Activated CD4-positive, alpha-beta memory T cell treated with anti-CD3 and anti-CD28 coated beads, Interleukin-2, amount 10 ng/mL, durations not matched to agents 7 days and 5 days (primary cell): ENCODE measurements around the gene TESK2. TPM values are rescaled to one million over a fixed set of nuclear protein-coding genes. Genes with fewer than 3 reads are reported as not detected.
A peak's percentile ranks its signal among the peaks of the same experiment; 100 is the strongest.
"Not testable (repeated sequence)": the region's sequence is repeated elsewhere in the genome, so short reads cannot be mapped to it uniquely, and the experiment has no call there.

Experiments
- CTCF ChIA-PET: fragments of 350-600 bp; sonication (Branson Sonifier 250); formaldehyde crosslinking; loops from one replicate; lab custom pipeline; 2021; ENCODE audit warnings: antibody characterized with exemption, inconsistent platforms; lab: Charles Lee
- POLR2A ChIA-PET: fragments of 350-600 bp; sonication (Branson Sonifier 250); formaldehyde crosslinking; loops from one replicate; lab custom pipeline; 2021; ENCODE audit warnings: antibody characterized with exemption; lab: Charles Lee
- DNase-seq: peaks from one replicate; pipeline ENCODE4 v3.0.0-alpha.2; 2020
- H3K27ac Mint-ChIP-seq: one replicate; pipeline ENCODE4 v1.8.0; 2021; ENCODE audit warnings: mild to moderate bottlenecking, mixed read lengths
- H3K27me3 Mint-ChIP-seq: one replicate; pipeline ENCODE4 v1.8.0; 2021; ENCODE audit warnings: mixed read lengths
- H3K36me3 Mint-ChIP-seq: one replicate; pipeline ENCODE4 v1.8.0; 2021; ENCODE audit warnings: low read depth, mixed read lengths
- H3K4me1 Mint-ChIP-seq: one replicate; pipeline ENCODE4 v1.8.0; 2021; ENCODE audit warnings: mixed read lengths
- H3K4me3 Mint-ChIP-seq: one replicate; pipeline ENCODE4 v1.8.0; 2021; ENCODE audit warnings: mild to moderate bottlenecking, mixed read lengths
- H3K9me3 Mint-ChIP-seq: one replicate; pipeline ENCODE4 v1.8.0; 2021; ENCODE audit warnings: mixed read lengths
- total RNA-seq, 2 experiments: library from RNA; stranded (reverse); gene quantifications; one replicate each; pipeline ENCODE4 v1.2.3, GENCODE V29; 2021

The TESK2 gene
- total RNA-seq, 2 experiments from 2014 or later, result 3.7 to 4.3 TPM

DNA sequence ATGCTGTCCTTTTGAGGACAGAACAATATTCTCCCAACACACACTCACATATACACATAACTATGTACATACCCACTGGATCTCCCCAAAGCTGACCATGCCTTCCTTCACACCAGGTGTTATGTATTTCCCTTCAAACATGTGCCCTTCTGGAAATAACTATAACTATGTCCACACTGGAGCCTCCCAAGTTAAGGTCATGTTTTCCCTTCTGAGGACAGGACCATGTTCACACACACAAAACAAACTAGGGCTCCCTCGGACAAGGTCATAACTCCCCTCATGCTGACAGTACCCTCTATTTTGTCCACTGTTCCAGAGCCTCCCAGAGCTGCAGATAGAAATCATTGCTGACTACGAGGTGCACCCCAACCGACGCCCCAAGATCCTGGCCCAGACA is 16.9 kb upstream of the TESK2 start:
- Mint-ChIP-seq H3K4me1 (peaks cover 4% of the 10 kb centered on the region), H3K4me3 (no peak overlapping the region), H3K27me3 (no peaks in the 10 kb centered on the region), H3K36me3 (peaks cover 45% of the 10 kb centered on the region), H3K27ac (no peak overlapping the region), H3K9me3 (no peaks in the 10 kb centered on the region)
- DNase-seq, result no peak
- ChIA-PET POLR2A (interaction anchor here (0.6 to 2.8 kb wide), 4 partner anchors 9 to 71 kb away, joined by 3 to 11 read pairs (median 5); partner anchors contain the start of genes AKR1A1 and PRDX1), CTCF (interaction anchor here (0.7 to 0.9 kb wide), 2 partner anchors 11 to 62 kb away, joined by 3 read pairs; no protein-coding TSS in a partner anchor)

DNA sequence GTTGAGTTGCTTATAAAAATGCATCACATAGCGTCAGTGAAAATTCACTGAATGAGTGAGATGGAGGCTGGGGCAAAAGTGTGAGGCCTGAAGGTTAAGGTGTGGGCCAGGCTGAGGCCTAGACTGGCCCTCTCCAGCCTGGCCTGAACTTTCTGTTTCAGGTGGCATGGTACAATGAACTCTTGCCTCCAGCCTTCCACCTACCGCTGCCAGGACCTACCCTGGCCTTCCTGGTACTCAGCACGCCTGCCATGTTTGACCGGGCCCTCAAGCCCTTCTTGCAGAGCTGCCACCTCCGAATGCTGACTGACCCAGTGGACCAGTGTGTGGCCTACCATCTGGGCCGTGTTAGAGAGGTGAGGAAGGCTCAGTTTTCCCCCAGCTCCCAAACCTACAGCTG is 16.2 kb upstream of the TESK2 start:
- H3K27ac Mint-ChIP-seq, result no peak overlapping the region
- DNase-seq, result no peak
- no peaks in the 10 kb centered on the region for H3K9me3 Mint-ChIP-seq
- H3K4me1 Mint-ChIP-seq, result peaks cover 2% of the 10 kb centered on the region
- H3K36me3 Mint-ChIP-seq, result peaks cover 40% of the 10 kb centered on the region
- H3K4me3 Mint-ChIP-seq, result no peak overlapping the region
- ChIA-PET CTCF (interaction anchor here (0.6 to 0.9 kb wide), 2 partner anchors 62 to 65 kb away, joined by 3 read pairs; no protein-coding TSS in a partner anchor), POLR2A (interaction anchor here (0.6 to 2.8 kb wide), 4 partner anchors 10 to 77 kb away, joined by 3 to 11 read pairs (median 5); partner anchors contain the start of genes NASP and PRDX1)
- H3K27me3 Mint-ChIP-seq, result no peaks in the 10 kb centered on the region

DNA sequence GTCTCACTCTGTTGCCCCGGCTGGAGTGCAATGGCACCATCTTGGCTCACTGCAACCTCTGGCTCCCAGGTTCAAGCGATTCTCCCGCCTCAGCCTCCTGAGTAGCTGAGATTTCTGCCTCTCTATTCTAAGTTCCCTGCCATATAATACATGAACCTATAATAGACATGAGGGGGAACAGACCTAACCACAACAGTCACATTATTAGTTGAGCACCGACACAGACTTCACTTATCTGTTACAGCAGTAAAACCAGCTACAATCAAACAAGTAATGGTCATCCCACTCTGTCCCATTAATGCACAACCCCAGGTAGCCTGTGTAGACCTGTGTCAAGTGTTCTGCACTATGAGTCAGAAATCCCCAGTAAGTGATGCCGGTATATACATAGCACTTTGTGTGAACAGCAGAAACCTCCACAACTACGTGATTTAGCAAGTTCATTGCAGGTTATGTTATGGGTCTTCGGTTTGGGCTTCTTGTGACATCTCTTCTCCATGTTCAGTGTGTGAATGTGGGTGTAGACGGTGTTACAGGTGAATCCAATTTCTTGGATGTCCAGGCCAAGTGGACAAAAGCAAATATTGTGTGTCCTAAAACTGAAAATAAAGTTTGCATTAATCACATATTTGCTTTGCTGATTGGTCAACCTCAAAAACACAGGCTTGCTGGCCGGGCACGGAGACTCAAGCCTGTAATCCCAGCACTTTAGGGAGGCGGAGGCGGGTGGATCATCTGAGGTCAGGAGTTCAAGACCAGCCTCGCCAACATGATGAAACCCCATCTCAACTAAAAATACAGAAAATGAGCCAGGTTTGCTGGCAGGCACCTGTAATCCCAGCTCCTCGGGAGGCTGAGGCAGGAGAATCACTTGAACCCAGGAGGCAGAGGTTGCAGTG is 12.7 kb upstream of the TESK2 start:
- no peaks in the 10 kb centered on the region for H3K27me3 Mint-ChIP-seq
- H3K9me3 Mint-ChIP-seq, result no peaks in the 10 kb centered on the region
- ChIA-PET CTCF (interaction anchor here (0.6 to 2.6 kb wide), 2 partner anchors 10 to 11 kb away, joined by 3 to 20 read pairs; partner anchors contain the start of gene TESK2), POLR2A (interaction anchor here (0.6 kb wide), 1 partner anchor 772 kb away, joined by 3 read pairs; no protein-coding TSS in a partner anchor)
- no peak overlapping the region for H3K27ac Mint-ChIP-seq
- peaks cover 30% of the 10 kb centered on the region for H3K4me1 Mint-ChIP-seq
- DNase-seq, result no peak
- peaks cover 11% of the 10 kb centered on the region for H3K36me3 Mint-ChIP-seq
- no peak overlapping the region for H3K4me3 Mint-ChIP-seq

DNA sequence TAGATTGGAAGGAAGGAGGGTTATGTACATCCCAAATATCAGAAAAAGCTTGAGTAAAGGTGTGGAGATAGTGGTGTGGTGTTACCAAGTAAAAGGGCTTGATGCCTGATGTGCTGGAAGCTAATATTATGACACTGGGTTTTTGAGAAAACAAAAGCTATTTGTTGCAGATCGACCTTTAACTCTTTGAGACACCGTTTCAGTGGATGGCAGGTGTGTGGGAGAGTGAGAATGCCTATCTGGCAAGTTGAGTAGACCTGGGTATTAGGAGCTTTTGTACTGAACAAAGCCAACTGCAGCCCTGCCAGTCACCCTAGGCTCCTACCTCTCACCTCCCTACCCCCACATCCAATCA is 10.5 kb upstream of the TESK2 start:
- no peak overlapping the region for H3K4me3 Mint-ChIP-seq
- H3K27me3 Mint-ChIP-seq, result no peaks in the 10 kb centered on the region
- POLR2A ChIA-PET, result interaction anchor here (0.7 to 5.0 kb wide), 11 partner anchors 9 to 780 kb away, joined by 3 to 64 read pairs (median 5); partner anchors contain the start of genes AKR1A1, GPBP1L1, MUTYH and NASP
- no peaks in the 10 kb centered on the region for H3K9me3 Mint-ChIP-seq
- no peak for DNase-seq
- CTCF ChIA-PET, result interaction anchor here (0.5 to 4.4 kb wide), 8 partner anchors 8 to 707 kb away, joined by 3 to 26 read pairs (median 6); partner anchors contain the start of gene TESK2
- no peaks in the 10 kb centered on the region for H3K36me3 Mint-ChIP-seq
- H3K4me1 Mint-ChIP-seq, result peaks cover 36% of the 10 kb centered on the region
- no peak overlapping the region for H3K27ac Mint-ChIP-seq

DNA sequence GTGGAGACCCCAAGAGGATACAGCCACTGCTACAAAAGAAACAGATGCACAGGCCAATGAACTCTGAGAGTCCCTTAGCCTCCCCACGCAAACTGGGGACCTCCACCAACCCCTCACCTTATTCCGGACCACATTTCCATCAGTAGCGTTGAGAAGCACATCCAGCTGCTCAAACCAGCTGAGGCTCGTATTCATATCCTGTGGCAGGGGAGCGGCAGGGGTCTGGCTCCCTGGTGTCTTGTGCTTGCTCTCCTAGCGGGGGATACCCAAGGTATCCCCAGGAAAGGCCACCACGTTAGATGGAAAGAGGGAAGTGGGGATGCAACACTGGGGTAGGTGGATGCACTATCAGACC is 8.4 kb upstream of the TESK2 start:
- no peaks in the 10 kb centered on the region for H3K27me3 Mint-ChIP-seq
- peak overlapping the region; percentile 77 for H3K27ac Mint-ChIP-seq
- H3K9me3 Mint-ChIP-seq, result no peaks in the 10 kb centered on the region
- ChIA-PET POLR2A (interaction anchor here (0.7 to 5.0 kb wide), 17 partner anchors 9 to 778 kb away, joined by 3 to 64 read pairs (median 4); partner anchors contain the start of genes AKR1A1, DYNLT4, GPBP1L1 and HPDL), CTCF (interaction anchor here (0.9 to 4.4 kb wide), 9 partner anchors 8 to 710 kb away, joined by 3 to 26 read pairs (median 6); partner anchors contain the start of genes MUTYH, TESK2, TOE1 and UROD)
- H3K4me3 Mint-ChIP-seq, result peak overlapping the region; percentile 88
- H3K36me3 Mint-ChIP-seq, result no peaks in the 10 kb centered on the region
- H3K4me1 Mint-ChIP-seq, result peaks cover 36% of the 10 kb centered on the region
- peak; percentile 40 for DNase-seq

DNA sequence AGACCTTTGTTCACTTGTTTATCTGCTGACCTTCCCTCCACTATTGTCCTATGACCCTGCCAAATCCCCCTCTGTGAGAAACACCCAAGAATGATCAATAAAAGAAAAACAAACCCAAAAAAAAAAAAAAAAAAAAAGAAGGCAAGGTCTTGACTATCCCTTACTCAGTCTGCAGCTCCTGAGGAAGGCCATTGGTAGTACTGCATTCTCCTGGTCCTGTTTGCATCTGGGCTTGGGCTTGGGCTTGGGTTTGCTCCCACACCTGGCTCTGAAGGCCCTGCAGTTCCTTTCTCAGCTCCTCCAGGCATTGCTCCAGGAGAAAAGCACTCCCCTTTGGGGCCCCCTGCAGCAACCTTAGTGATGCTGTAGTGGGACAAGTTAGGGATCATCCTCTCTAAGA is 7.3 kb upstream of the TESK2 start:
- Mint-ChIP-seq H3K9me3 (no peaks in the 10 kb centered on the region), H3K36me3 (no peaks in the 10 kb centered on the region), H3K27me3 (no peaks in the 10 kb centered on the region), H3K4me1 (peaks cover 33% of the 10 kb centered on the region), H3K4me3 (peak overlapping the region; percentile 88), H3K27ac (no peak overlapping the region)
- CTCF ChIA-PET, result interaction anchor here (2.2 to 4.4 kb wide), 2 partner anchors 7 to 72 kb away, joined by 19 to 26 read pairs; partner anchors contain the start of gene TESK2
- POLR2A ChIA-PET, result interaction anchor here (2.3 to 5.0 kb wide), 6 partner anchors 23 to 777 kb away, joined by 9 to 64 read pairs (median 28); partner anchors contain the start of genes AKR1A1, MUTYH, NASP and PRDX1
- DNase-seq, result no peak

DNA sequence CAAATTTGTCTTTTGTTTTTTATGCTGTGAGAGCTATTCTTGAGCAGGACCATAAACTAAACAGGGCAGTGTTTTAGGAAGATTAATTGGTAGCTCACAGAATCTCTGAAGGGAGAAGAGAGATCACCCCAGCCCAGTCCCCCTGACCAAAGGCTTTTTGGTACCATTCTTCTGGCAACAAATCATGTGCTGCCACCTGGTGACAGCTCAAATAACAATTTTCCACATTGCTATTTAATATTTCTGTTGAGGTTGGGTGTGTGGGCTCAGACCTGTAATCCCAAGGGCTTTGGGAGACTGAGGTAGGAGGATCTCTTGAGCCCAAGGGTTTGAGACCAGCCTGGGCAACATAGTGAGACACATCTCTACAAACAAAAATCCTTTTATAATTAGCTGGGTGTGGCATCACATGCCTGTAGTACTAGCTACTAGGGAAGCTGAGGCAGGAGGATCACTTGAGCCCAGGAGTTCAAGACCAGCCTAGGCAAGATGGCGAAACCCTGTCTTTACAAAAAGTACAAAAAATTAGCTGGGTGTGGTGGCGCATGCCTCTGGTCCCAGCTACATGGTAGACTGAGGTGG is 2.2 kb upstream of the TESK2 start:
- H3K27ac Mint-ChIP-seq, result no peak overlapping the region
- H3K9me3 Mint-ChIP-seq, result no peaks in the 10 kb centered on the region
- ChIA-PET CTCF (interaction anchor here (0.6 to 7.2 kb wide), 20 partner anchors 9 to 761 kb away, joined by 3 to 140 read pairs (median 7); partner anchors contain the start of genes AKR1A1, HECTD3, HPDL and MUTYH), POLR2A (interaction anchor here (1.0 to 7.0 kb wide), 10 partner anchors 28 to 772 kb away, joined by 3 to 71 read pairs (median 6); partner anchors contain the start of genes AKR1A1, HECTD3, MUTYH and NASP)
- DNase-seq, result peak; percentile 58
- H3K4me3 Mint-ChIP-seq, result no peak overlapping the region
- H3K4me1 Mint-ChIP-seq, result peaks cover 8% of the 10 kb centered on the region
- peaks cover 6% of the 10 kb centered on the region for H3K27me3 Mint-ChIP-seq
- H3K36me3 Mint-ChIP-seq, result peaks cover 2% of the 10 kb centered on the region

DNA sequence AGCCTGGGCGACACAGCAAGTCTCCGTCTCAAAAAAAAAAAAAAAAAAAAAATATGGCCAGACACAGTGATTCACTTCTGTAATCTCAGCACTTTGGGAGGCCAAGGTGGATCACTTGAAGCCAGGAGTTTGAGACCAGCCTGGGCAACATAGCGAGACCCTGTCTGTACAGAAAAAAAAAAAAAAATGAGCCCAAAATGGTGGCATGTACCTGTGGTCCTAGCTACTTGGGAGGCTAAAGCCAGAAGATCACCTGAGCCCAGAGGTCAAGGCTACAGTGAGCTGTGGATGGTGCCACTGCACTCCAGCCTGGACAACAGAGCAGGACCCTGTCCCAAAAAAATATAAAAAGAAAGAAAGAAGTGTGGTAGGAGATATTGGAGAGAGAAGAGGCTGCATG is 1.7 kb upstream of the TESK2 start:
- ChIA-PET POLR2A (interaction anchor here (1.0 to 7.0 kb wide), 10 partner anchors 29 to 771 kb away, joined by 3 to 71 read pairs (median 6); partner anchors contain the start of genes AKR1A1, HECTD3, MUTYH and NASP), CTCF (interaction anchor here (0.6 to 7.2 kb wide), 21 partner anchors 9 to 761 kb away, joined by 3 to 140 read pairs (median 6); partner anchors contain the start of genes AKR1A1, HECTD3, HPDL and MUTYH)
- peaks cover 7% of the 10 kb centered on the region for H3K27me3 Mint-ChIP-seq
- peaks cover 7% of the 10 kb centered on the region for H3K4me1 Mint-ChIP-seq
- no peaks in the 10 kb centered on the region for H3K9me3 Mint-ChIP-seq
- H3K36me3 Mint-ChIP-seq, result peaks cover 3% of the 10 kb centered on the region
- no peak overlapping the region for H3K4me3 Mint-ChIP-seq
- no peak overlapping the region for H3K27ac Mint-ChIP-seq
- DNase-seq, result no peak

DNA sequence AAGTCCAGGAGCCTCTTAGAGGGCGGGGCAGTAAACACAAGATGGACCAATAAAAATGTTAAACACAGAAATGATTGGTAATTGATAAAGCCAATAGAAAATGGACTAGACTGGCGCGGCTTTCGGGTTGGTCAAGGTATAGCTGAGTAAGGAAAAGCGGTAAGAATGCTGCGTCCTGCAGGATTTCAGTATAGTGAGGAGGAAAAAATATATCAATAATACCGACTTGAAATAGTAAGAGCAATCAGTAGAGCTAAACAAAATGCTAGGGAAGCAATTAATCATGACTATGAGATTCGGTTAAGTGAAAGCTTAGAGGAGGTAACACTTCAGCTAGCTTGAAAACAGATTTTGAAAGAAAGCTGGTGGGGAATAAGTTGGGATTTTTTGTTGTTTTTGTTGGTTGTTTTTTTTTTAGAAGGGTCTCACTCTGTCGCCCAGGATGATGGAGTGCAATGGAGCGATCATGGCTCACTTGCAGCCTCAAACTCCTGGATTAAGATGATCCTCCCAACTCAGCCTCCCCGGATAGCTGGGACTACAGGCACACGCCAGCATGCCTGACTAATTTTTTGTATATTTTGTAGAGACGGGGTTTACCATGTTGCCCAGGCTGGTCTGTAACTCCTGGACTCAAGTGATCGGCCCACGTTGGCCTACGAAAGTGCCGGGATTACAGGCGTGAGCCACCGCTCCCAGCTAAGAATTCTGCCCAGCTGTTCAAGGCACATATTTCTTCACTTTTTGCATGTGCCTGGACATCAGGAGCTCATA is 711 bp upstream of the TESK2 start:
- Mint-ChIP-seq H3K36me3 (peaks cover 3% of the 10 kb centered on the region), H3K4me3 (no peak overlapping the region), H3K9me3 (no peaks in the 10 kb centered on the region), H3K4me1 (peaks cover 7% of the 10 kb centered on the region), H3K27ac (no peak overlapping the region), H3K27me3 (peaks cover 7% of the 10 kb centered on the region)
- DNase-seq, result no peak
- ChIA-PET POLR2A (interaction anchor here (0.8 to 7.0 kb wide), 14 partner anchors 9 to 770 kb away, joined by 3 to 71 read pairs (median 6); partner anchors contain the start of genes AKR1A1, CCDC163, HECTD3 and MMACHC), CTCF (interaction anchor here (0.6 to 7.2 kb wide), 14 partner anchors 8 to 762 kb away, joined by 3 to 140 read pairs (median 17); partner anchors contain the start of genes AKR1A1, CCDC163, HECTD3 and MMACHC)

DNA sequence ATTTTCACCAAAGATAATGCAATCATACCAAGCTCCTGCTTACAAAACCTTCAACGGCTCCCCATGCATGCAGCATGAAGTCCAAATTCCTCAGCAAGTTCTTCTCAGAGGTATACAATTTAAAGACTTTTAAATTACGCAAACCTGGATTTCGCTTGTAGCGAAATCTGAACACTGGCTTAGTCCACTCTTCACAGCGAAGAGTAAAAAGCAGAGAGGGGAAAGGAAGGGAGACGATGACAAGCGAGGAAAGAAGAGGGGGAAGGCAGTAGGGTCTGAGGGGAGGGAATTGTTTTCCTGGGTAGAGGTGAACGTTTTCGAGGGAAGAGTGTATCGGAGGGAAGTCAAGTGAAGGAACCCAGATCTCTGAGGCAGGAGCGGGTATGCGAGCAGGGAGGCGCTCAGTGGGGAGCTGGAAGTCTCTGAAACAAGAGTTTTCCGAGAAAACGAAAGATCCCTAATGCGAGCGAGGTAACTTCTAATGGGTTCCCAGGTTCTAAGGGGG is 790 bp downstream of the TESK2 start:
- peaks cover 7% of the 10 kb centered on the region for H3K4me1 Mint-ChIP-seq
- ChIA-PET CTCF (interaction anchor here (1.5 to 7.2 kb wide), 6 partner anchors 9 to 475 kb away, joined by 3 to 140 read pairs (median 42); partner anchors contain the start of genes CCDC163, HECTD3, MMACHC and MUTYH), POLR2A (interaction anchor here (0.7 to 7.0 kb wide), 12 partner anchors 10 to 769 kb away, joined by 3 to 71 read pairs (median 4); partner anchors contain the start of genes AKR1A1, CCDC163, MMACHC and MUTYH)
- H3K9me3 Mint-ChIP-seq, result no peaks in the 10 kb centered on the region
- H3K36me3 Mint-ChIP-seq, result peaks cover 3% of the 10 kb centered on the region
- no peak overlapping the region for H3K4me3 Mint-ChIP-seq
- H3K27ac Mint-ChIP-seq, result no peak overlapping the region
- DNase-seq, result no peak
- H3K27me3 Mint-ChIP-seq, result peaks cover 7% of the 10 kb centered on the region

DNA sequence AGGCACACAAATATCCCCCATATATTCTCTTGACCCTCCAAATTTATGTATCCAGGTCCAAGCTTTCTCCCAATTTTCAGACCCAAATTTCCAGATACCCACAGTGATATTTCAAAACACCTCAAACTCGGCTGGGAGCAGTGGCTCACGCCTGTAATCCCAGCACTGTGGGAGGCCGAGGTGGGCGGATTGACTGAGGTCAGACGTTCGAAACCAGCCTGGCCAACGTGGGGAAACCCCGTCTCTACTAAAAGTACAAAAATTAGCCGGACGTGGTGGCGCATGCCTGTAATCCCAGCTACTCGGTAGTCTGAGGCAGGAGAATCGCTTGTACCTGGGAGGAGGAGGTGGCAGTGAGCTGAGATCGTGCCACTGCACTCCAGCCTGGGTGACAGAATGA is 1.6 kb downstream of the TESK2 start:
- POLR2A ChIA-PET, result interaction anchor here (1.2 to 7.0 kb wide), 8 partner anchors 11 to 768 kb away, joined by 3 to 71 read pairs (median 9); partner anchors contain the start of genes CCDC163, HECTD3, MMACHC and MUTYH

More for the DNA sequence above, 1.6 kb downstream of the TESK2 start:
- not testable (repeated sequence) for DNase-seq, H3K27me3 Mint-ChIP-seq, H3K4me1 Mint-ChIP-seq, H3K27ac Mint-ChIP-seq, H3K9me3 Mint-ChIP-seq, H3K4me3 Mint-ChIP-seq, H3K36me3 Mint-ChIP-seq
- CTCF ChIA-PET, result interaction anchor here (1.3 to 7.2 kb wide), 4 partner anchors 94 to 474 kb away, joined by 3 to 140 read pairs (median 54); partner anchors contain the start of genes HECTD3 and UROD
